Measurements from ENCODE around the gene PLP2.
A peak's percentile ranks its signal among the peaks of the same experiment; 100 is the strongest.
"Not testable (repeated sequence)": the region's sequence is repeated elsewhere in the genome, so short reads cannot be mapped to it uniquely, and the experiment has no call there.

The PLP2 gene

GRCh38 chrX:49171752-49172279, at the start of gene PLP2:
Gene PLP2 (plus strand): TSS chrX:49171898. CDS start chrX:49172001, 103 bp downstream.
- peak; percentile 75 for DNase-seq (ENCODE audit: low spot score)

- DNase-seq (ENCODE audit: low spot score): no peak
These were observed 49.2 kb upstream of the PLP2 start for GRCh38 chrX:49122499-49122898.

- not testable (repeated sequence) for DNase-seq (ENCODE audit: low spot score)
These were observed 43.9 kb upstream of the PLP2 start for GRCh38 chrX:49127742-49128258.

- no peak for DNase-seq (ENCODE audit: low spot score)
These were observed 42.3 kb upstream of the PLP2 start for GRCh38 chrX:49129427-49129826.

- not testable (repeated sequence) for DNase-seq (ENCODE audit: low spot score)
These were observed 39.4 kb upstream of the PLP2 start for GRCh38 chrX:49132275-49132674.

GRCh38 chrX:49133759-49134158, 37.9 kb upstream of the PLP2 start:
- DNase-seq (ENCODE audit: low spot score): no peak

GRCh38 chrX:49137492-49137891, 34.2 kb upstream of the PLP2 start:
- no peak for DNase-seq (ENCODE audit: low spot score)

GRCh38 chrX:49139713-49140112, 32.0 kb upstream of the PLP2 start:
- no peak for DNase-seq (ENCODE audit: low spot score)

GRCh38 chrX:49142264-49142663, 29.4 kb upstream of the PLP2 start:
- DNase-seq (ENCODE audit: low spot score): peak; percentile 38

- not testable (repeated sequence) for DNase-seq (ENCODE audit: low spot score)
These were observed 28.5 kb upstream of the PLP2 start for GRCh38 chrX:49143154-49143553.

GRCh38 chrX:49147282-49147681, 24.4 kb upstream of the PLP2 start:
- no peak for DNase-seq (ENCODE audit: low spot score)

GRCh38 chrX:49147936-49148335, 23.8 kb upstream of the PLP2 start:
- no peak for DNase-seq (ENCODE audit: low spot score)

GRCh38 chrX:49148390-49149100, 23.2 kb upstream of the PLP2 start:
- DNase-seq (ENCODE audit: low spot score): not testable (repeated sequence)

- DNase-seq (ENCODE audit: low spot score): not testable (repeated sequence)
These were observed 22.4 kb upstream of the PLP2 start for GRCh38 chrX:49149291-49149690.

- DNase-seq (ENCODE audit: low spot score): no peak
These were observed 18.2 kb upstream of the PLP2 start for GRCh38 chrX:49153467-49153866.

- peak; percentile 39 for DNase-seq (ENCODE audit: low spot score)
These were observed 16.3 kb upstream of the PLP2 start for GRCh38 chrX:49155243-49155899.

GRCh38 chrX:49155900-49156837, 15.5 kb upstream of the PLP2 start:
- peak; percentile 88 for DNase-seq (ENCODE audit: low spot score)

- DNase-seq (ENCODE audit: low spot score): no peak
These were observed 14.5 kb upstream of the PLP2 start for GRCh38 chrX:49157194-49157593.

GRCh38 chrX:49160908-49161307, 10.8 kb upstream of the PLP2 start:
- no peak for DNase-seq (ENCODE audit: low spot score)

- no peak for DNase-seq (ENCODE audit: low spot score)
These were observed 10.1 kb upstream of the PLP2 start for GRCh38 chrX:49161632-49162031.

- no peak for DNase-seq (ENCODE audit: low spot score)
These were observed 9.1 kb upstream of the PLP2 start, which contains the start of gene MAGIX for GRCh38 chrX:49162620-49163019. Gene MAGIX (plus strand): TSS chrX:49162758. CDS start chrX:49162890, 132 bp downstream.

Measured in D341Med (cell line).